ENCODE results near the gene DDX51.
"Not testable (repeated sequence)": the region's sequence is repeated elsewhere in the genome, so short reads cannot be mapped to it uniquely, and the experiment has no call there.

Gene DDX51

GRCh38 chr12:132153501-132154340 is 9.6 kb upstream of the DDX51 start:
- DNase-seq, result no peak

DNA sequence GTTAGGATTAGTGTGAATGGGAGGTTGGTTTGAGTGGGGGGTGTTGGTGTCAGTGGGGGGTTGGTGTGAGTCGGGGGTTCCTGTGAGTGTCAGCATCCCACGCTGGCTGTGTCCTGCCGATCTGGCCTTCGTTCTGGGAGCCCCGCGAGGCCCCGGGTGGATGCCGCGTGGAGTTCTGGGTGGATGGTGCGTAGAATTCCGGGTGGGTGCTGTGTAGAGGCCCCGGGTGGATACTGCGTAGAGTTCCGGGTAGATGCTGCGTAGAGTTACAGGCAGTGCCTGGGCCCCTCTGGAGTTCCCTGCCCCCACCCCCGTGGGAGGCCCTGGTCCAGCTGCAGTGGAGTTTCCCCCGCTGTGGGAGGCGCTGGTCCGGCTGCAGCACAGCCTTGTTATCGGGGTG is 8.8 kb upstream of the DDX51 start:
- DNase-seq, result no peak

- DNase-seq, result no peak
Measured at GRCh38 chr12:132152411-132152821, 8.3 kb upstream of the DDX51 start.

DNA sequence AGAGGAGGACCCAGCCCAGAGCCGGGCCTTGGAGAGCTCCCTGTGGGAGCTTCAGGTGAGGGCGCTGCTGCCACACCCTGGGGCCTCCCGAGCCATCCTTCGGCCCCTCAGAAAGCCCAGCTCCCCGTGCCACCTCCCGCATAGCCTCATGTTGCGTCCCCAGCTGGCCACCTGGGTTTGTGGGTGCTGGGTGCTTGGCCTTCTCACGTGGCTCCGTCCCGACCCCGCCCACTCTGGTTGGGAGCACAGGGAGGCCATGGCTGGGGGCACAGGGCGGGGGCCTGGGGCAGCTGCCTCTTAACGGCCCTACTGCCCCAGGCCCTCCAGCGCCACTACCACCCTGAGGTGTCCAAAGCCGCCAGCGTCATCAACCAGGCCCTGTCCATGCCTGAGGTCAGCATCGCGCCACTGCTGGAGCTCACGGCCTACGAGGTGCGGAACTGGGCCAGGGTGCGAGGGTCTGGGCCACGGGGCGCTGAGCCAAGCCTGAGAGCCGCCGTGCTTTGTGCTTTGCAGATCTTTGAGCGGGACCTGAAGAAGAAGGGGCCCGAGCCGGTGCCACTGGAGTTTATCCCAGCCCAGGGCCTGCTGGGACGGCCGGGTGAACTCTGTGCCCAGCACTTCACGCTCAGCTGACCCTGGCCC is 7.8 kb upstream of the DDX51 start:
- no peak for DNase-seq

GRCh38 chr12:132151145-132151765 is 7.1 kb upstream of the DDX51 start:
- DNase-seq, result no peak

- no peak for DNase-seq
Measured at GRCh38 chr12:132150780-132151144, 6.6 kb upstream of the DDX51 start.

GRCh38 chr12:132149526-132149925 is 5.4 kb upstream of the DDX51 start:
- DNase-seq, result not testable (repeated sequence)

GRCh38 chr12:132148368-132149045 is 4.4 kb upstream of the DDX51 start:
- no peak for DNase-seq

GRCh38 chr12:132147423-132148367 is 3.6 kb upstream of the DDX51 start:
- DNase-seq, result no peak

DNA sequence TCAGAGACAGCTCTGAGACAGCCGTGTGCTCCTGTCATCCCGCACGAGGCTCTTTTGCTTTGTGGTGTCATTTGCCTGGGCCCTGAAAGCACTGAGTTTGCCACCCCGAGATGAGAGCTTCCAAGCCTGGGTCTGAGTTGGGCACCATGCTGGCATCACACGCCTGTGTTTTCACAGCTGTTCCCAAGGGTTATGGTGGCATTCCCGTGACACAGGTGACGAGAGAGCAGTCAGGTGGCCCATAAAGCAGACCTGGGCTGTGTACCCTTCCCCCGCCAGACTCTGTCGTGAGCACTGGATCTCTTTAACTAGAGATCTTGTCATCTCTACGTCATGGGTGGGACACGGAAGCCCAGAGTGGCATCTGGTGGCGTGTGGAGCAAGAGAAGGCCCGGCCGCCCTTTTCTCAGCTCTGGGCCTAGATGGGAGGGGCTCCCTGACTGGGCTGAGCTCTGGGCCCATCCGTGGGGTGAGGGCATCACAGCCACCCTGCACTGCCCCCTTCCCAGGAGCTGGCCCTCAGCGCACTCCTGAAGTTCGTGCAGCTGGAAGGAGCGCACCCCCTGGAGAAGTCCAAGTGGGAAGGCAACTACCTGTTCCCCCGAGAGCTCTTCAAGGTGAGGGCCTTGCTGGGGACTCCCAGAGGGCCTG is 2.8 kb upstream of the DDX51 start:
- DNase-seq, result no peak

DNA sequence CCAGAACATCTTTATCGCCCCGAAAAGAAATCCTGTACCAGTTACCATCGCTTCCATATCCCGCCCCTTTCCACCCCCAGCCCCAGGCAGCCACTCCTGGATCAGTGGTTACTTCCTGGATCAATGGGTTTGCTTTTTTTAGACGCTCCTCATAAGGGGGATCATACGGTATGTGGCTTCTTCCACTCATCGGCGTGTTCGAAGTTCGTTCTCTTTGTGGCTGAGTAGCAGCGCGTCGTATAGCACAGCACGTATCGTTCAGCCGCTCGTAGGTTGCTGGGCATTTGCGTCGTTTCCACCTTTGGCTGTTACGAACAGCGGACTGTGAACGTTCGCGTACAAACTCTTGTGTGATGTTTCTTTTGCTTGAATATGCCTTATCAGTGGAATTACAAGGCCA is 2.0 kb upstream of the DDX51 start:
- no peak for DNase-seq

DNA sequence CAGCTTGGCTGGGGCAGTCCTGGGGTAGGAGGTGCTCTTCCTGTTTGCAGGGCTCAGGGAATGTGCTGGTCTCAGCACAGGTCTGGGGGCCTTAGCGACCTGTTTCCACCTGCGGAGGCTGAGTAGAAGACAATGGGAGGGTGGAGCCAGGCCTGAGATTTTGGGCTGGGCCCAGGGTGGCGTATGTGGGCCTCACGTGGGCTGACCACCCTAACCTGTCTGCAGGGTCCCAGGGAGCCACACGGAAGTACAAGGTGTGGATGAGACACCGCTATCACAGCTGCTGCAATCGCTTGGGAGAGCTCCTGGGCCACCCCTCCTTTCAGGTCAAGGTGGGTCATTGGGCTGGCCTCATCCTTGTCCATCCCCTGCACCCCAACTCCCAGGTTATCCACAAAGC is 1.2 kb upstream of the DDX51 start:
- no peak for DNase-seq

DNA sequence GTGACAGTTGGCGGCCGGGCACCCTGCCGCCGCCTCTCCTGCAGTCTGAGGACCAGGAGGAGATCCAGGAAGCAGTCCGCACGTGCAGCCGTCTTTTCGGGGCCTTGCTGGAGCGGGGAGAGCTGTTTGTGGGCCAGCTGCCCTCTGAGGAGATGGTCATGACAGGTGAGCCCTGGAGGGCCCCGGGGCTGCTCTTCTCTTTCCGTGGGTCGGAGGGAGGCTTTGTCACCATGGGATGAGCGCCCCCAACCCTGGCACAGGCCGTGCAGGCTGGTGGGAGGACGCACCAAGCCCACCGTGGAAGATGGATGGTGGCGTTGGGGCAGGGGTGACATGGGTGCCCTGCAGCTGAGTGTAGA is 670 bp upstream of the DDX51 start:
- no peak for DNase-seq

GRCh38 chr12:132143336-132144071 is 615 bp downstream of the DDX51 start:
- DNase-seq, result no peak

GRCh38 chr12:132142679-132143335 is 1.3 kb downstream of the DDX51 start:
- DNase-seq, result no peak

DNA sequence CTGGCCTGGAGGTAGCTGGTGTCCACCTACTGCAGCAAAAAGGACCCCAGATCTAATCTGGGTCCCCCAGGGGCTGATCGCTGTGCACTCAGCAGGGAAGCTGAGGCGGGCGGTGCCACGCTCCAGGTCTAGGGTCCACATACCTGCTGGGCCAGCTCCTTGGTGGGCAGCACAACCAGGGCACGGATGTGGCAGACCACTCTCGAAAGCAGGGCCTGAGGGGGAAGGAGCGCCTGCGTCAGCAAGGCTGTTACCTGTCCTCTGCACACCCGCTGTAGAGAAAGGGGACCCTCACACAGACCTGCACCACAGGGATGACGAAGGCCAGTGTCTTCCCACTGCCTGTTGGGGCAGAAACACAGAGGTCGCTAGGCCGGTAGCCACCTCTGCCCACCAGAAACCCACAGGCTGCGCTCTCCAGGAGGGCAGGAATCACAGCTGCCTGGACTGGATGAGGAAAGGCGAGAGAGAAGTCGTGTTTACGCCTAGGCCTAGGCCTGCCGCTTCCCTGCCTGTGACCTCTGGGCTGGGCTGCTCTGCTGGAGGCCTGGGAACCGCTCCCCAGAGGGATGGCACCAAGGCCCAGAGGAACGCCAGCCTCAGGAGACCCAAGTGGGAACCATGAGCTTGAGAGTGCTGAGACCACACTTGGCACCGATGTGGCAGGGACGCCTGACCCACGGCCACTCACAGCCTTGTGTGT is 2.0 kb downstream of the DDX51 start:
- no peak for DNase-seq

GRCh38 chr12:132140918-132141841 is 2.9 kb downstream of the DDX51 start:
- no peak for DNase-seq

DNA sequence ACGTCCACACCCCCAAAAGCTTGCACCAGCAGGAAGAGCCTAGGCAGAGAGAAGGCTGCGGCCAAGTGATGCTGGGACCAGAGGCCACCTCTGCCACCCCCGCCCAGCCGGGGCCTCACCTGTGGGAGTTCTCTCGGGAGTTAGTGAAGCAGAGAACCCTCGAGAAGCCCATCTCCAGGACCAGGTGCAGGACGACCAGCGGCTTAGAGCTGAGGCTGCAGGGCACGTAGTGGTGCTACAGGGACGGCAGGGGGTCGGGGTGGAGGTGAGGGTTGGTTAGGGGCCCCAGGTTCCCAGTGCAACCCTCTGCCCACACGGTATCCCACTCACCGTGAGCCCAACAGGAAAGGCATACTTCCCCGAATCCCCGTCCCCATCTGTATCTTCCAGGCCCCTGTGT is 3.6 kb downstream of the DDX51 start:
- no peak for DNase-seq

- DNase-seq, result no peak
Measured at GRCh38 chr12:132139912-132140311, 4.2 kb downstream of the DDX51 start.
